ENCODE measurements around the gene FAM228B.
"Not testable (repeated sequence)": the region's sequence is repeated elsewhere in the genome, so short reads cannot be mapped to it uniquely, and the experiment has no call there.

FAM228B gene

GRCh38 chr2:24162494-24162893 is 39.2 kb downstream of the FAM228B start:
- no peak for DNase-seq

GRCh38 chr2:24163186-24163585 is 39.9 kb downstream of the FAM228B start:
- DNase-seq, result no peak

GRCh38 chr2:24163601-24164000 is 40.3 kb downstream of the FAM228B start:
- DNase-seq, result no peak

GRCh38 chr2:24164416-24164973 is 41.2 kb downstream of the FAM228B start:
- DNase-seq, result no peak

- DNase-seq, result no peak
These were observed 45.8 kb downstream of the FAM228B start for GRCh38 chr2:24169023-24169422.

GRCh38 chr2:24174851-24175277 is 51.6 kb downstream of the FAM228B start, which contains the start of gene FAM228A:
TSS of gene FAM228A (plus strand) at chr2:24175053. CDS start at chr2:24175481, 428 bp downstream.
- DNase-seq, result no peak

GRCh38 chr2:24175631-24176187 is 52.4 kb downstream of the FAM228B start:
- no peak for DNase-seq

GRCh38 chr2:24176326-24176725 is 53.1 kb downstream of the FAM228B start:
- DNase-seq, result no peak

GRCh38 chr2:24179683-24180082 is 56.4 kb downstream of the FAM228B start:
- no peak for DNase-seq

- no peak for DNase-seq
These were observed 58.6 kb downstream of the FAM228B start for GRCh38 chr2:24181849-24182248.

- DNase-seq, result no peak
These were observed 59.2 kb downstream of the FAM228B start for GRCh38 chr2:24182507-24182906.

- no peak for DNase-seq
These were observed 60.2 kb downstream of the FAM228B start for GRCh38 chr2:24183366-24184069.

- DNase-seq, result no peak
These were observed 66.3 kb downstream of the FAM228B start for GRCh38 chr2:24189551-24189950.

- DNase-seq, result no peak
These were observed 67.2 kb downstream of the FAM228B start for GRCh38 chr2:24190503-24190902.

- no peak for DNase-seq
These were observed 67.9 kb downstream of the FAM228B start for GRCh38 chr2:24191156-24191555.

GRCh38 chr2:24191848-24192247 is 68.6 kb downstream of the FAM228B start:
- no peak for DNase-seq

GRCh38 chr2:24197213-24197612 is 73.9 kb downstream of the FAM228B start:
- not testable (repeated sequence) for DNase-seq

- no peak for DNase-seq
These were observed 76.8 kb downstream of the FAM228B start for GRCh38 chr2:24199968-24200590.

- DNase-seq, result no peak
These were observed 77.5 kb downstream of the FAM228B start for GRCh38 chr2:24200799-24201198.

- no peak for DNase-seq
These were observed 79.9 kb downstream of the FAM228B start for GRCh38 chr2:24203029-24203786.

- DNase-seq, result no peak
These were observed 80.5 kb downstream of the FAM228B start for GRCh38 chr2:24203787-24204150.

GRCh38 chr2:24204505-24204904 is 81.2 kb downstream of the FAM228B start:
- no peak for DNase-seq

- DNase-seq, result no peak
These were observed 81.9 kb downstream of the FAM228B start for GRCh38 chr2:24205131-24205530.

Data from SIG-M5 (cell line).